Gastrocnemius medialis (tissue), 4 donors: ENCODE data around the gene CCDC142. TPM values are rescaled to one million over a fixed set of nuclear protein-coding genes. Genes with fewer than 3 reads are reported as not detected.

Source experiments
- ATAC-seq, 2 donors: fragments of 150-250 bp; one replicate each; pipeline ENCODE4 v1.9.1; 2016
- DNase-seq, 2 donors: peaks; one replicate each; pipeline ENCODE4 v3.0.0-alpha.2; 2019
- H3K27ac ChIP-seq, 4 donors: fragments of 200-600 bp; sonication (generic); 1 replicate in 1 of 4; 2 replicates in 3 of 4; pipeline ENCODE4 v1.5.1; 2016 to 2018; ENCODE audit warnings: mild to moderate bottlenecking in 2 of 4, moderate library complexity in 1 of 4
- H3K27me3 ChIP-seq, 3 donors: fragments of 200-600 bp; sonication (generic) in 2 of 3; 1 replicate in 1 of 3; 2 replicates in 2 of 3; pipeline versions ENCODE4 v1.5.1 to v1.6.0; 2016 to 2019; ENCODE audit warnings: mild to moderate bottlenecking in 1 of 3, moderate library complexity in 1 of 3
- H3K36me3 ChIP-seq, 2 donors: fragments of 200-600 bp; sonication (generic) in 1 of 2; one replicate each; pipeline ENCODE4 v1.5.1; 2017 to 2018
- H3K4me1 ChIP-seq, 2 donors: fragments of 200-600 bp; sonication (generic) in 1 of 2; one replicate each; pipeline ENCODE4 v1.5.1; 2016 to 2017; ENCODE audit warnings: mild to moderate bottlenecking in 2 of 2
- H3K4me3 ChIP-seq, 4 donors: fragments of 200-600 bp; sonication (generic) in 3 of 4; 1 replicate in 1 of 4; 2 replicates in 3 of 4; pipeline ENCODE4 v1.5.1; 2016 to 2019; ENCODE audit warnings: mild to moderate bottlenecking in 2 of 4
- H3K9me3 ChIP-seq, 3 donors: fragments of 200-600 bp; sonication (generic) in 2 of 3; 1 replicate in 1 of 3; 2 replicates in 2 of 3; pipeline ENCODE4 v1.5.1; 2016 to 2019
- POLR2A ChIP-seq, 2 donors: fragments of 450-650 bp; IDR thresholded peaks; one replicate each; pipeline ENCODE4 v1.6.1; 2017; ENCODE audit warnings: antibody characterized with exemption in 2 of 2, mild to moderate bottlenecking in 2 of 2, moderate library complexity in 2 of 2
- in situ Hi-C, 4 donors: fragments of 200-750 bp; cut with MboI; loops; one replicate each; pipeline versions ENCODE4 v1.15.0 to v1.8.0; 2017; ENCODE audit warnings: low sequenced_read_pairs in 4 of 4
- intact Hi-C: fragments of 100-400 bp; cut with DNase I; formaldehyde crosslinking; loops from one replicate; pipeline ENCODE4 v1.15.1; 2023; ENCODE audit warnings: low total_unique reads
- total RNA-seq, 4 donors: library from RNA; depleted of rRNA; stranded (reverse); fragments of >200 nt; gene quantifications; one replicate each; pipeline versions ENCODE4 v1.1.0 to v1.2.3, GENCODE V29; 2016
- TF ChIP-seq, protein P1 (sequence below), 5 experiments: fragments of 450-650 bp in 3 of 5; fragments of 200-600 bp in 2 of 5; sonication (generic) in 2 of 5; IDR thresholded peaks in 4 of 5; conservative IDR thresholded peaks in 1 of 5; 1 replicate in 4 of 5; 2 replicates in 1 of 5; pipeline ENCODE4 v1.5.1; 2016 to 2019; ENCODE audit warnings: antibody characterized with exemption in 5 of 5, mild to moderate bottlenecking in 3 of 5, moderate library complexity in 3 of 5

Gene CCDC142
- total RNA-seq, 4 donors from 2014 or later = 5.5 to 7.3 (median 6.0) TPM

DNA sequence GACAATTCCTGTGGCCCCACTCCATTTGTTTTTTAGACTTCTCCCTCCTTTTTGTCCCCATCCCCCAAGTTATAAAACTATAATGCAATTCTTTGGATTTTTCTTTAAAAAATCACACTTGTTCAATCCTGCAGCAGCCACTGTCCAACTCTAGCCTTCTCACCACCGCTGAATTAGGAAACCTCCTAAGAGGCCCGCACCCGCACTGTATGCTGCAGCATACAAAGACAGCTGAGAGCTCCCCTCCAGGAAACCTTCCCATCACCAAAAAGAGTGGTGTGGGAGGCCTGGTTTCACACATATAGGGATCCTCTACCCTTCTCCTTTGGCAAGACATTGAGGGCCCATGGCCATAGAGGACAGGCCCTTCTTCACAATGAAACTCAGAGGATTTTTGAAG is 21.8 kb upstream of the CCDC142 start:
- TF ChIP-seq POLR2A (IDR thresholded peaks at IDR 0.05) = no peak
- TF ChIP-seq, protein P1, sequence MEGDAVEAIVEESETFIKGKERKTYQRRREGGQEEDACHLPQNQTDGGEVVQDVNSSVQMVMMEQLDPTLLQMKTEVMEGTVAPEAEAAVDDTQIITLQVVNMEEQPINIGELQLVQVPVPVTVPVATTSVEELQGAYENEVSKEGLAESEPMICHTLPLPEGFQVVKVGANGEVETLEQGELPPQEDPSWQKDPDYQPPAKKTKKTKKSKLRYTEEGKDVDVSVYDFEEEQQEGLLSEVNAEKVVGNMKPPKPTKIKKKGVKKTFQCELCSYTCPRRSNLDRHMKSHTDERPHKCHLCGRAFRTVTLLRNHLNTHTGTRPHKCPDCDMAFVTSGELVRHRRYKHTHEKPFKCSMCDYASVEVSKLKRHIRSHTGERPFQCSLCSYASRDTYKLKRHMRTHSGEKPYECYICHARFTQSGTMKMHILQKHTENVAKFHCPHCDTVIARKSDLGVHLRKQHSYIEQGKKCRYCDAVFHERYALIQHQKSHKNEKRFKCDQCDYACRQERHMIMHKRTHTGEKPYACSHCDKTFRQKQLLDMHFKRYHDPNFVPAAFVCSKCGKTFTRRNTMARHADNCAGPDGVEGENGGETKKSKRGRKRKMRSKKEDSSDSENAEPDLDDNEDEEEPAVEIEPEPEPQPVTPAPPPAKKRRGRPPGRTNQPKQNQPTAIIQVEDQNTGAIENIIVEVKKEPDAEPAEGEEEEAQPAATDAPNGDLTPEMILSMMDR (IDR thresholded peaks at IDR 0.05 in 4 of 5, conservative IDR thresholded peaks at IDR 0.05 in 1 of 5) = no peak
- DNase-seq (no peak), ATAC-seq (no peak)
- Histone ChIP-seq H3K36me3 (peaks cover 0 to 18% of the 10 kb centered on the region in 2 donors), H3K27me3 (peaks cover 28 to 52% (median 29%) of the 10 kb centered on the region in 3 donors), H3K4me3 (no peak overlapping the region), H3K4me1 (peaks cover 26 to 42% of the 10 kb centered on the region in 2 donors), H3K27ac (peak overlapping the region in 2 of 4 donors; percentile 79 to 86), H3K9me3 (no peaks in the 10 kb centered on the region)
- intact Hi-C loops = no loop called here
- in situ Hi-C loops = no loop called here

DNA sequence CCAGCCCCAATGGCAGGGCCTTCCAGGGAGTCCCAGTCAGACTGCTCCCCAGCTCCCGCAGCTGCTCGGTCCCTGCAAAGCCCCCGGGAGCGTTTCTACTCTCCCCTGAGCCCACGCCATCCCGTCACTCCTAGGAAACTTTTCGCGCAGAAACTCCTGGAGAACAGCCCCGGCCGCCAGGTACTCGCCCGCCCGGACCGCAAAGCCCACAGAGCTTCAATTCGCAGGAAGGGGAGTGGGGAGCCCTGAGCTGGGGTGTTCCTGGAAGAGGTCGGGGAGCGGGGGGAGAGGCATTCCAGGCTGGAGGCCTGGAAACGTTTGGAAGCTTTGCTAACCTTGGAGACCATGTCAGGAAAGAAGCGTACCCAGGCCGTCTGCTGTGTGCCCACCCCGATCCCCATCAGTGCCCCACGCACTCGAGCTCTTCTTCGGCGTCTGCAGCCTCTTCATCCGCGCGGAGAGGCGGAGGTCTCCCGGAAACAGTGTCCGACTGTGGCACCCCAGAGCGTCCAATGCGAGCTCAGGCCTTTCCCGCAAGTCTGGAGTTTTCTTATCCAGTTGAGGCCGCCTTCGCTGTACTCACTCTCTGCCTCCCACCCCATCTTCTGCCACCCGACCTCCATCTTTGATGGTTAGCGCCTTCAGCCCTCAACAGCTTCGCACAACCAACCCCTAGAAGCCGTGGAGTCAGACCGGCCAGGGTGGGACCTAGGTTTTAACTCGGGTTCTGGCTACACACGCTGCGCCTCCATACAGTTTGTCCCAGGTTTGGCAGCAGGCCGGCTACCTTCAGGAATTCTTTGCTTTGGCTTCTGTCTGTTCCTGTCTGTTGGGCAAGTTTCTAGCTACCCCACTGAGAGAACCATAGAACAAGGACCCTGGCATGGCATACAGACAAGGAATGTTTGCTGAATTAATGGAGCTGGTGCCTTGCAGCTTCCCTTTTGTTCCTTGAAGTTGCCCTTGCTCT is 21.0 kb upstream of the CCDC142 start:
- intact Hi-C loops (no loop called here), in situ Hi-C loops (no loop called here)
- peak overlapping the region; percentile 72 to 86 (median 79) for H3K27ac ChIP-seq
- H3K36me3 ChIP-seq = peaks cover 0 to 18% of the 10 kb centered on the region in 2 donors
- H3K4me3 ChIP-seq = peak overlapping the region; percentile 56 to 65 (median 60)
- H3K4me1 ChIP-seq = peaks cover 33 to 50% of the 10 kb centered on the region in 2 donors
- H3K27me3 ChIP-seq = peaks cover 35 to 59% (median 37%) of the 10 kb centered on the region in 3 donors
- TF ChIP-seq, protein P1 (IDR thresholded peaks at IDR 0.05 in 4 of 5, conservative IDR thresholded peaks at IDR 0.05 in 1 of 5) = no peak
- TF ChIP-seq POLR2A (IDR thresholded peaks at IDR 0.05) = peak in 1 of 2 donors; percentile 30
- DNase-seq (no peak), ATAC-seq (no peak)
- no peaks in the 10 kb centered on the region for H3K9me3 ChIP-seq

DNA sequence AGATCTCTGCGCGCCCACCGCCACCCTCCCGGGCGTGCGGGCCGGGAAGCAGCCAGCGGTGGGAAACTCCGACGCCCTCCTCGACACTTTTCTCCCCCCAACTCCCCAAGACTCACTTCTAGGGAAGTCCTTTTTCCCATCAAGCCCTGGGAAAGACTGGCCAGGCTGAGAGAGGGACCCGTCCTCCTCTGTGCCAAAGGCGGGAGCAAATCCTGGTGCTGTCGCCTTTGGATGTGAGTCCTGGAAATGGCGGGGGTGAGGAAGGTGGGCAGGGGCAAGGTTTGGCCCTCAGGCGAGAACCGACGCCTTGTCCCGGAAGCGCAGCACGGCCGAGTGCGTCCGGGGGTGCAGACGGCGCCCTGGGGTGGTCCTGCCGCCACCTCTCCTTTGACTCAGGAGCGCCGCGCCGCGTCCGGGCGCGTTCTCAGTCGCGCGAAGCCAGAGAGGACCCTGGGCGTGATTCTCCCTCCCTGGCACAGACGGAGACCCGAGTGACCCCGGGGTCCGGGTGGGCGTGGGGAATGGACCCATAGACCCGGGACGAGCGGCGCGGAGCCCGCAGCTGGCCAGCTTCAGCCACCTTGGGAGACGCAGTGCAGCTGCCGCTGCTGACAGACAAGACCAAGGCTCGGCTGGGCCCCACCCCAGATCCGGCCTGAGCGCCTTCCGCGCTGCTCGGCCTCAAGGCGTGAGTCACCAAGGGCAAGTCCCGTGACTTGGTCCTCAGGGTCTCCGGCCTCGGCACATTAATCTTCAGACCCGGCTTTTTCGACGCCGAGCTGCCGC is 20.1 kb upstream of the CCDC142 start:
- TF ChIP-seq, protein P1 (IDR thresholded peaks at IDR 0.05 in 4 of 5, conservative IDR thresholded peaks at IDR 0.05 in 1 of 5) = peak in 2 of 5 experiments; percentile 7 to 20
- TF ChIP-seq POLR2A (IDR thresholded peaks at IDR 0.05) = peak; percentile 33 to 62
- no peak for ATAC-seq
- in situ Hi-C loops (no loop called here), intact Hi-C loops (no loop called here)
- Histone ChIP-seq H3K27ac (peak overlapping the region; percentile 72 to 86 (median 79)), H3K9me3 (no peaks in the 10 kb centered on the region), H3K27me3 (peaks cover 38 to 68% (median 46%) of the 10 kb centered on the region in 3 donors), H3K4me1 (peaks cover 36 to 54% of the 10 kb centered on the region in 2 donors), H3K4me3 (peak overlapping the region; percentile 56 to 65 (median 60)), H3K36me3 (peaks cover 0 to 18% of the 10 kb centered on the region in 2 donors)
- peak; percentile 71 to 75 for DNase-seq

DNA sequence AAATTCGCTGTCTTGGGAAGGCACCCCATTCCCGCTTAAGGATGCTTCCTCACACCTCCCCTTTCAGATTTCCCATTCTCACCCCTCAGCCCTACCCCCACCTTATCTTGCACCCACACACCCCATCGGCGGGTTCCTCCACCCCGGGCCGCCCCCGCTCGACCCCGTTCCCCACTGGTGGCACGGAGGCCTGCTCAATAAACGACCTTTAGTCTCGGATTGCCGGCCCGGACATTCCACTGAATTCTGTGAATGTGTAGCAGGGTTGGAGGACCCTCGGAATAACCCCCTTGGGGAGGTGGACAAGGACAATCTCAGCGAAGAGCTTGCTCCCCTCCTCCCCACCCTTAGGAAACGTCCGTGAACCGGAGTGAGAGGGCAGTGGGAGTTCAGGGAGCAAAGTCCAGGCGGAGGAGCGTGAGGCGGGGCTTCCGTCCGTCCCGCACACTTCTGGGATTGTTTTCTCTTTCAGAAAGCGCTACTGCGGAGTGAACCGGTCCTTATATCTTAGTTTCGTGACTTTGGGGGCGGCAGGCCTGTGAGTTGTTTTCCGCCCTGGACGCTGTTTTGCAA is 19.4 kb upstream of the CCDC142 start:
- TF ChIP-seq POLR2A (IDR thresholded peaks at IDR 0.05) = no peak
- TF ChIP-seq, protein P1 (IDR thresholded peaks at IDR 0.05 in 4 of 5, conservative IDR thresholded peaks at IDR 0.05 in 1 of 5) = no peak
- Histone ChIP-seq H3K36me3 (peaks cover 0 to 18% of the 10 kb centered on the region in 2 donors), H3K9me3 (no peaks in the 10 kb centered on the region), H3K27me3 (peaks cover 44 to 74% (median 52%) of the 10 kb centered on the region in 3 donors), H3K4me3 (peak overlapping the region; percentile 56 to 65 (median 60)), H3K4me1 (peaks cover 40 to 58% of the 10 kb centered on the region in 2 donors), H3K27ac (peak overlapping the region in 3 of 4 donors; percentile 79 to 86 (median 79))
- intact Hi-C loops = no loop called here
- in situ Hi-C loops = no loop called here
- no peak for DNase-seq
- no peak for ATAC-seq
